ENCODE data around the gene DERL3.

GRCh38 chr22:23837496-23837859, 1.3 kb downstream of the DERL3 start:
- TF ChIP-seq GATA2 (IDR thresholded peaks at IDR 0.05; ENCODE audit: low read depth, low read length): no peak
- TF ChIP-seq GATA3 (IDR thresholded peaks at IDR 0.05; ENCODE audit: low read depth, low read length): no peak
